ENCODE results near the gene GPR68. TPM values are rescaled to one million over a fixed set of nuclear protein-coding genes. Genes with fewer than 3 reads are reported as not detected.

The GPR68 gene
- polyA plus RNA-seq, 2 of the 4 experiments (the other 2 are of a cell fraction), result 0.09 TPM

DNA sequence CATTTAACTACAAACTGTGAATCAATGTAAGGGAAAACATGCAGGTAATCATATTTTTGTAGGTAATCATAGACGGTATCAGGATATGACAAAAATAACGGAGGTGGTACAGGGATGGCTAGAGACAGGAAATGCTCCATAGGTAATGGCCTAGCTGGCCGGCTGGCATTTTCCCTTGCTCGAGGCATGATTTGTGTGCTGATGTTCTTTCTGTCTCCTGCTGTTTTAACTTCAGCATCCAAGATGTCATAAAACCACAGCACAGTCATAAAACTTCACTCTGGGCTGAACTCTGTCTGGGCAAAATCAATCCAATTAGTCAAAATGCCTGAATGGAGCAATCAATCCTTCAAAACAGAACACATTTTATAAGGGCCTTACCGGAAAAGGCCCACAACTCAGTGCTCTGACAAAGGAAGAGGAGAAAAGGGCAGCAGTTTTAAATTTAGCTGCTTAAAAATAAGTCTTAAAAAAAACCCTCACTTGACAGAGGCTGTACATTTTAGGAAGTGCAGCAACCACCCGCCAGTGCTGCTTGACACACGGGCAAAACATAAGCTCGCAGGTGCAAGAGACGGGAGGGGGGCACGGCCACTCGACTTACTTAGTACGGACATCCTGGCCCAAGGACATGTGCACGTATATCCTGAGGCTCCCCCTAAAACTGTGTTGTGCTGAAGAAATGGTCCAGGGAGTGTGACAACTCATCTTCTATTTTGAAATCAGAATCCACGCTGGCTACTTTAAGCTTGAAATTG, 40.5 kb upstream of the GPR68 start:
- CTCF ChIA-PET, result interaction anchor here (0.7 to 9.8 kb wide), 12 partner anchors 11 to 382 kb away, joined by 3 to 169 read pairs (median 7); no protein-coding TSS in a partner anchor
- POLR2A ChIA-PET, result no interaction called here
- FAIRE-seq, result no peak
- H3K4me2 ChIP-seq, result no peak overlapping the region
- DNase-seq (ENCODE audit: low read depth in 1 of 2, low spot score in 1 of 2), result no peak
- H3K4me1 ChIP-seq, result no peaks in the 10 kb centered on the region
- no peak overlapping the region for H3K27ac ChIP-seq
- ATAC-seq, result no peak
- WGBS (ENCODE audit: missing lambda C conversion rate), result 91% methylated on average over 14 of the region's 14 CpGs
- H3K4me3 ChIP-seq, result no peak overlapping the region
- H3K9me3 ChIP-seq, result no peaks in the 10 kb centered on the region
- no peak for TF ChIP-seq MAFK (IDR thresholded peaks at IDR 0.05; ENCODE audit: partially characterized antibody)
- TF ChIP-seq RAD21 (conservative IDR thresholded peaks at IDR 0.05 in 1 of 2, IDR thresholded peaks at IDR 0.05 in 1 of 2), result no peak
- no peak for TF ChIP-seq CBX8 (IDR thresholded peaks at IDR 0.05)
- no peak for TF ChIP-seq EHMT2 (IDR thresholded peaks at IDR 0.05; ENCODE audit: low read depth)
- TF ChIP-seq, protein P1, sequence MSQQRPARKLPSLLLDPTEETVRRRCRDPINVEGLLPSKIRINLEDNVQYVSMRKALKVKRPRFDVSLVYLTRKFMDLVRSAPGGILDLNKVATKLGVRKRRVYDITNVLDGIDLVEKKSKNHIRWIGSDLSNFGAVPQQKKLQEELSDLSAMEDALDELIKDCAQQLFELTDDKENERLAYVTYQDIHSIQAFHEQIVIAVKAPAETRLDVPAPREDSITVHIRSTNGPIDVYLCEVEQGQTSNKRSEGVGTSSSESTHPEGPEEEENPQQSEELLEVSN (IDR thresholded peaks at IDR 0.05; ENCODE audit: borderline replicate concordance, low read depth), result no peak
- no peak for TF ChIP-seq FOXS1 (CRISPR knock-in tag; IDR thresholded peaks at IDR 0.05)

DNA sequence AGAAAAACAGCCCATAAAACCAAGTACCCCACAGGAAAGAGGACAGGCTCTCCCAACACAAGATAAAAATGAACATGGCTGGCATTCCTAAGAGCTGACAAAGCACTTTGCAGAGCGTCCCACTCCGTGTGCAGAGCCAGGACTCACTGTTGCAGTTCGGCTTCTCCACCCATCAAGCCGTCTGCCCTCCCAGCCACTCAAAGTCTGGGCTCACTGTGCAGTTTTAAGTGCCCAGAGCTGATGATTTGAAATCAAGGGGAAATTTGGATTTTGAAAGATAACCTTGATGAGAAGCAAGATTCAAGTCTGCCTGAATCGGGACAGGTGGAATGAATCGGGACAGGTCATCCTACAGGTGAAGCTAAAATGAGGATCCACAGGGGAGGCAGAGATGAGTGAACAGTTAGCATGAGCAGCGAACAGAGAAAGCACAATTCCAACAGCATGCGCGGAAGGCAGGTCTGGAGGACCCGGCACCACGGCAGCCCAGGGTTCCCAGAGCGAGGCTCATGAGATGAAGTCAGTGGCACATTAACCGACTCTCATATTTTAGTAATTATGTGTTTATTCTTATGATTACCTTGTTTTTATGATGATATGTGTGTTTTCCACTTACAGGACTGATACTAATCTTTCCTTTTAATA, 39.8 kb upstream of the GPR68 start:
- TF ChIP-seq, protein P2, sequence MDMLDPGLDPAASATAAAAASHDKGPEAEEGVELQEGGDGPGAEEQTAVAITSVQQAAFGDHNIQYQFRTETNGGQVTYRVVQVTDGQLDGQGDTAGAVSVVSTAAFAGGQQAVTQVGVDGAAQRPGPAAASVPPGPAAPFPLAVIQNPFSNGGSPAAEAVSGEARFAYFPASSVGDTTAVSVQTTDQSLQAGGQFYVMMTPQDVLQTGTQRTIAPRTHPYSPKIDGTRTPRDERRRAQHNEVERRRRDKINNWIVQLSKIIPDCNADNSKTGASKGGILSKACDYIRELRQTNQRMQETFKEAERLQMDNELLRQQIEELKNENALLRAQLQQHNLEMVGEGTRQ (IDR thresholded peaks at IDR 0.05), result no peak
- TF ChIP-seq RFX5 (IDR thresholded peaks at IDR 0.05) (no peak), MAZ (IDR thresholded peaks at IDR 0.05; ENCODE audit: borderline replicate concordance, low read depth, low read length) (no peak), NR3C1 (IDR thresholded peaks at IDR 0.05) (no peak), JUNB (IDR thresholded peaks at IDR 0.05) (no peak), PHF8 (IDR thresholded peaks at IDR 0.05; ENCODE audit: borderline replicate concordance, low read depth) (no peak), NPAS2 (CRISPR knock-in tag; IDR thresholded peaks at IDR 0.05; ENCODE audit: borderline replicate concordance) (no peak), RCOR1 (IDR thresholded peaks at IDR 0.05; ENCODE audit: low read depth, low read length) (no peak), CEBPB (IDR thresholded peaks at IDR 0.05) (no peak), NFE2L2 (conservative IDR thresholded peaks at IDR 0.05; ENCODE audit: low read length) (no peak), EHF (CRISPR knock-in tag; IDR thresholded peaks at IDR 0.05) (no peak), HEYL (CRISPR knock-in tag; IDR thresholded peaks at IDR 0.05) (no peak), ZFP36 (IDR thresholded peaks at IDR 0.05; ENCODE audit: borderline replicate concordance, partially characterized antibody) (no peak), SREBF2 (IDR thresholded peaks at IDR 0.05) (no peak), CHD4 (IDR thresholded peaks at IDR 0.05; ENCODE audit: borderline replicate concordance) (no peak), MYC (IDR thresholded peaks at IDR 0.05; ENCODE audit: borderline replicate concordance, low read length) (no peak), ZC3H11A (IDR thresholded peaks at IDR 0.05) (no peak), EP300 (IDR thresholded peaks at IDR 0.05) (no peak)
- TF ChIP-seq, protein P3, sequence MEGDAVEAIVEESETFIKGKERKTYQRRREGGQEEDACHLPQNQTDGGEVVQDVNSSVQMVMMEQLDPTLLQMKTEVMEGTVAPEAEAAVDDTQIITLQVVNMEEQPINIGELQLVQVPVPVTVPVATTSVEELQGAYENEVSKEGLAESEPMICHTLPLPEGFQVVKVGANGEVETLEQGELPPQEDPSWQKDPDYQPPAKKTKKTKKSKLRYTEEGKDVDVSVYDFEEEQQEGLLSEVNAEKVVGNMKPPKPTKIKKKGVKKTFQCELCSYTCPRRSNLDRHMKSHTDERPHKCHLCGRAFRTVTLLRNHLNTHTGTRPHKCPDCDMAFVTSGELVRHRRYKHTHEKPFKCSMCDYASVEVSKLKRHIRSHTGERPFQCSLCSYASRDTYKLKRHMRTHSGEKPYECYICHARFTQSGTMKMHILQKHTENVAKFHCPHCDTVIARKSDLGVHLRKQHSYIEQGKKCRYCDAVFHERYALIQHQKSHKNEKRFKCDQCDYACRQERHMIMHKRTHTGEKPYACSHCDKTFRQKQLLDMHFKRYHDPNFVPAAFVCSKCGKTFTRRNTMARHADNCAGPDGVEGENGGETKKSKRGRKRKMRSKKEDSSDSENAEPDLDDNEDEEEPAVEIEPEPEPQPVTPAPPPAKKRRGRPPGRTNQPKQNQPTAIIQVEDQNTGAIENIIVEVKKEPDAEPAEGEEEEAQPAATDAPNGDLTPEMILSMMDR (IDR thresholded peaks at IDR 0.05), result no peak
- TF ChIP-seq, protein P4, sequence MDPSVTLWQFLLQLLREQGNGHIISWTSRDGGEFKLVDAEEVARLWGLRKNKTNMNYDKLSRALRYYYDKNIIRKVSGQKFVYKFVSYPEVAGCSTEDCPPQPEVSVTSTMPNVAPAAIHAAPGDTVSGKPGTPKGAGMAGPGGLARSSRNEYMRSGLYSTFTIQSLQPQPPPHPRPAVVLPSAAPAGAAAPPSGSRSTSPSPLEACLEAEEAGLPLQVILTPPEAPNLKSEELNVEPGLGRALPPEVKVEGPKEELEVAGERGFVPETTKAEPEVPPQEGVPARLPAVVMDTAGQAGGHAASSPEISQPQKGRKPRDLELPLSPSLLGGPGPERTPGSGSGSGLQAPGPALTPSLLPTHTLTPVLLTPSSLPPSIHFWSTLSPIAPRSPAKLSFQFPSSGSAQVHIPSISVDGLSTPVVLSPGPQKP (IDR thresholded peaks at IDR 0.05; ENCODE audit: low read depth, low read length), result no peak
- H3K9me3 ChIP-seq, result no peaks in the 10 kb centered on the region
- H3K4me1 ChIP-seq, result no peaks in the 10 kb centered on the region
- ChIA-PET POLR2A (no interaction called here), CTCF (interaction anchor here (3.3 to 9.8 kb wide), 3 partner anchors 11 to 381 kb away, joined by 24 to 169 read pairs (median 31); no protein-coding TSS in a partner anchor)
- ATAC-seq (no peak), DNase-seq (ENCODE audit: low read depth in 1 of 2, low spot score in 1 of 2) (no peak), FAIRE-seq (no peak)
- H3K4me2 ChIP-seq, result no peak overlapping the region
- H3K27ac ChIP-seq, result no peak overlapping the region
- H3K4me3 ChIP-seq, result no peak overlapping the region
- WGBS (ENCODE audit: missing lambda C conversion rate), result 89% methylated on average over 13 of the region's 13 CpGs
